Neural progenitor cell (in vitro differentiated cells): ENCODE measurements around the gene LTO1. TPM values are rescaled to one million over a fixed set of nuclear protein-coding genes. Genes with fewer than 3 reads are reported as not detected.
A peak's percentile ranks its signal among the peaks of the same experiment; 100 is the strongest.

Experiments used
- DNase-seq: peaks from one replicate; pipeline ENCODE4 v3.0.0-alpha.2; 2016; ENCODE audit warnings: low spot score
- H2AFZ ChIP-seq: fragments of 200-600 bp; sonication (generic); replicated peaks from 2 replicates; pipeline ENCODE4 v1.6.1; 2016; ENCODE audit warnings: antibody characterized with exemption
- H3F3A ChIP-seq: fragments of 200-600 bp; sonication (generic); 2 replicates; pipeline ENCODE4 v1.6.1; 2016; ENCODE audit warnings: antibody characterized with exemption, low read depth
- H3K27ac ChIP-seq: fragments of 200-600 bp; sonication (generic); 2 replicates; pipeline ENCODE4 v1.5.1; 2016; ENCODE audit warnings: mild to moderate bottlenecking
- H3K27me3 ChIP-seq: fragments of 200-600 bp; sonication (generic); 2 replicates; pipeline ENCODE4 v1.6.1; 2016; ENCODE audit warnings: mild to moderate bottlenecking, moderate library complexity
- H3K36me3 ChIP-seq: fragments of 200-600 bp; sonication (generic); 2 replicates; pipeline ENCODE4 v1.5.1; 2016
- H3K4me1 ChIP-seq: fragments of 200-600 bp; sonication (generic); 2 replicates; pipeline ENCODE4 v1.6.1; 2016; ENCODE audit warnings: mixed run types
- H3K4me2 ChIP-seq: fragments of 200-600 bp; sonication (generic); 2 replicates; pipeline ENCODE4 v1.6.1; 2016
- H3K4me3 ChIP-seq: fragments of 200-600 bp; sonication (generic); 2 replicates; pipeline ENCODE4 v1.5.1; 2016
- H3K79me2 ChIP-seq: fragments of 200-600 bp; sonication (generic); 2 replicates; pipeline ENCODE4 v1.6.1; 2016; ENCODE audit warnings: low read depth
- H3K9ac ChIP-seq: fragments of 200-600 bp; sonication (generic); 2 replicates; pipeline ENCODE4 v1.6.1; 2016
- H3K9me3 ChIP-seq: fragments of 200-600 bp; sonication (generic); 2 replicates; pipeline ENCODE4 v1.5.1; 2016; ENCODE audit warnings: low read depth
- H4K20me1 ChIP-seq: fragments of 200-600 bp; sonication (generic); 2 replicates; pipeline ENCODE4 v1.6.1; 2016; ENCODE audit warnings: low read depth
- H3K27ac Mint-ChIP-seq: 3 replicates; pipeline ENCODE4 v1.8.0; 2021; ENCODE audit warnings: mixed read lengths
- H3K27me3 Mint-ChIP-seq: 2 replicates; pipeline ENCODE4 v1.8.0; 2022; ENCODE audit warnings: low read depth, mild to moderate bottlenecking, inconsistent platforms, moderate library complexity, mixed read lengths; ENCODE audit not compliant: insufficient read depth
- H3K36me3 Mint-ChIP-seq: 3 replicates; pipeline ENCODE4 v1.8.0; 2021; ENCODE audit warnings: mixed read lengths
- H3K4me1 Mint-ChIP-seq: 3 replicates; pipeline ENCODE4 v1.8.0; 2021; ENCODE audit warnings: mixed read lengths
- H3K4me3 Mint-ChIP-seq: 3 replicates; pipeline ENCODE4 v1.8.0; 2021; ENCODE audit warnings: mild to moderate bottlenecking, moderate library complexity, mixed read lengths
- H3K9me3 Mint-ChIP-seq: 3 replicates; pipeline ENCODE4 v1.8.0; 2020; ENCODE audit warnings: mixed read lengths
- EZH2 ChIP-seq: fragments of 200-600 bp; sonication (generic); IDR thresholded peaks from 2 replicates; pipeline ENCODE4 v1.6.1; 2017; ENCODE audit warnings: antibody characterized with exemption, mild to moderate bottlenecking, moderate library complexity
- EZH2phosphoT487 ChIP-seq: fragments of 200-600 bp; sonication (generic); IDR thresholded peaks from 2 replicates; pipeline ENCODE4 v1.6.1; 2017; ENCODE audit warnings: antibody characterized with exemption
- total RNA-seq: library from RNA; depleted of rRNA; stranded (reverse); fragments of >200 nt; gene quantifications from 2 replicates; pipeline ENCODE4 v1.2.3, GENCODE V29; 2015; ENCODE audit warnings: low replicate concordance
- TF ChIP-seq, protein P1 (sequence below): fragments of 200-600 bp; sonication (generic); IDR thresholded peaks from 2 replicates; pipeline ENCODE4 v1.5.1; 2017; ENCODE audit warnings: antibody characterized with exemption, mild to moderate bottlenecking

The LTO1 gene
- total RNA-seq, 1 donor from 2014 or later = 11.9 TPM

- H3K4me1 ChIP-seq = peaks cover 14% of the 10 kb centered on the region
- H3K4me3 Mint-ChIP-seq = no peak overlapping the region
- peaks cover 1% of the 10 kb centered on the region for H3K36me3 Mint-ChIP-seq
- peaks cover 11% of the 10 kb centered on the region for H3K9me3 Mint-ChIP-seq
- no peaks in the 10 kb centered on the region for H3F3A ChIP-seq
- H3K4me1 Mint-ChIP-seq = peaks cover 30% of the 10 kb centered on the region
- peaks cover 9% of the 10 kb centered on the region for H3K27me3 Mint-ChIP-seq
- TF ChIP-seq EZH2 = no peak
- TF ChIP-seq, protein P1, sequence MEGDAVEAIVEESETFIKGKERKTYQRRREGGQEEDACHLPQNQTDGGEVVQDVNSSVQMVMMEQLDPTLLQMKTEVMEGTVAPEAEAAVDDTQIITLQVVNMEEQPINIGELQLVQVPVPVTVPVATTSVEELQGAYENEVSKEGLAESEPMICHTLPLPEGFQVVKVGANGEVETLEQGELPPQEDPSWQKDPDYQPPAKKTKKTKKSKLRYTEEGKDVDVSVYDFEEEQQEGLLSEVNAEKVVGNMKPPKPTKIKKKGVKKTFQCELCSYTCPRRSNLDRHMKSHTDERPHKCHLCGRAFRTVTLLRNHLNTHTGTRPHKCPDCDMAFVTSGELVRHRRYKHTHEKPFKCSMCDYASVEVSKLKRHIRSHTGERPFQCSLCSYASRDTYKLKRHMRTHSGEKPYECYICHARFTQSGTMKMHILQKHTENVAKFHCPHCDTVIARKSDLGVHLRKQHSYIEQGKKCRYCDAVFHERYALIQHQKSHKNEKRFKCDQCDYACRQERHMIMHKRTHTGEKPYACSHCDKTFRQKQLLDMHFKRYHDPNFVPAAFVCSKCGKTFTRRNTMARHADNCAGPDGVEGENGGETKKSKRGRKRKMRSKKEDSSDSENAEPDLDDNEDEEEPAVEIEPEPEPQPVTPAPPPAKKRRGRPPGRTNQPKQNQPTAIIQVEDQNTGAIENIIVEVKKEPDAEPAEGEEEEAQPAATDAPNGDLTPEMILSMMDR = no peak
- no peak for TF ChIP-seq EZH2phosphoT487
- no peaks in the 10 kb centered on the region for H4K20me1 ChIP-seq
- H3K27ac Mint-ChIP-seq = no peak overlapping the region
- no peak overlapping the region for H3K4me2 ChIP-seq
- no peak overlapping the region for H2AFZ ChIP-seq
- no peaks in the 10 kb centered on the region for H3K36me3 ChIP-seq
- H3K4me3 ChIP-seq = no peak overlapping the region
- DNase-seq = no peak
- H3K79me2 ChIP-seq = no peaks in the 10 kb centered on the region
- H3K27me3 ChIP-seq = peaks cover 25% of the 10 kb centered on the region
- no peaks in the 10 kb centered on the region for H3K9me3 ChIP-seq
- no peak overlapping the region for H3K9ac ChIP-seq
- H3K27ac ChIP-seq = no peak overlapping the region
Observed at GRCh38 chr11:69632900-69633299, 42.3 kb downstream of the LTO1 start.

DNA sequence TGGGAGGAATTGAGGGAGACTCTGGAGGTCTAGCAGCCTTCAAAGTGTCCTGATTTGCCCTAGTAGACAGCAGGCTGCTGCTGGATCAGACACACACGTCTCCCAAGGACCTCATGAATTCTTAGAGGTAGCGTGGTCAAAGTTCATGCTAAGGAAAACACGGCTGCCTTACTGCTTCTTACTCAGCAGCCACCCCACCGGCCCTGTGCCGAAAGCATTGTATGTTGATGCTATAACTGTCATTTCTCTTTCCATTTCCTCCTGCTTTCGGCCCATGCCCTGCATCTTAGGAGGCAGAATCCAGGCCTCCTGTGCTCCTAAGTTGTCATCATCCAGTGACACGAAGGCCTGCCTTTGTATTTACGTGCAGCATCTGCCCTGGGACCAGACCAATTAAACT lies 44.7 kb downstream of the LTO1 start:
- Mint-ChIP-seq H3K9me3 (peaks cover 16% of the 10 kb centered on the region), H3K4me3 (no peak overlapping the region), H3K27ac (no peak overlapping the region), H3K4me1 (peaks cover 18% of the 10 kb centered on the region), H3K36me3 (peaks cover 1% of the 10 kb centered on the region), H3K27me3 (peaks cover 7% of the 10 kb centered on the region)
- Histone ChIP-seq H3K9ac (no peak overlapping the region), H3K9me3 (no peaks in the 10 kb centered on the region), H2AFZ (no peak overlapping the region), H3F3A (no peaks in the 10 kb centered on the region), H4K20me1 (no peaks in the 10 kb centered on the region), H3K4me2 (no peak overlapping the region), H3K36me3 (no peaks in the 10 kb centered on the region), H3K4me3 (no peak overlapping the region), H3K27me3 (peaks cover 4% of the 10 kb centered on the region), H3K27ac (no peak overlapping the region), H3K79me2 (no peaks in the 10 kb centered on the region), H3K4me1 (no peaks in the 10 kb centered on the region)
- TF ChIP-seq EZH2phosphoT487 = no peak
- TF ChIP-seq, protein P1 = no peak
- no peak for TF ChIP-seq EZH2
- DNase-seq = no peak

DNA sequence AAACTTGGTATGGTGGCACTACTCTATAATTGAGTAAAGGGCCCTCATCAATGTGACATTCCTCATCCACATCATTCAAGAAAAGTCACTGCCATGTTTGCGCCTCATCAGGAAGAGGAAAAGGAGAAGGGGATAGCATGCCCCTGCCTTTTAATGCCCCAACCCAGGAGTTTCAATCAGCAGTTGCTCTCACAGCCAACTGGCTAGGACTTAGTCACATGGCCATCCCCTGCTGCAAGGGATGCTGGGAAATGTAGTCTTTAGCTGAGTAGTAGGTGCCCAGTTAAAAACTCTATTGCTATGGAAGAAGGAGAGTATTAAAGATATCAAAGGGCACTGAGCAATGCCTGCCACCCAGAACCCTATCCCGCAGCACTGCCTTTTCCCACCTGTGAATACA lies 45.1 kb downstream of the LTO1 start:
- Histone ChIP-seq H3K27me3 (no peaks in the 10 kb centered on the region), H2AFZ (no peak overlapping the region), H3K9me3 (no peaks in the 10 kb centered on the region), H3K9ac (no peak overlapping the region), H3K79me2 (no peaks in the 10 kb centered on the region), H3F3A (no peaks in the 10 kb centered on the region), H4K20me1 (no peaks in the 10 kb centered on the region), H3K4me3 (no peak overlapping the region), H3K4me1 (no peaks in the 10 kb centered on the region), H3K4me2 (no peak overlapping the region), H3K36me3 (no peaks in the 10 kb centered on the region), H3K27ac (no peak overlapping the region)
- DNase-seq = no peak
- H3K4me1 Mint-ChIP-seq = peaks cover 14% of the 10 kb centered on the region
- peak overlapping the region; percentile 57 for H3K27ac Mint-ChIP-seq
- H3K4me3 Mint-ChIP-seq = no peak overlapping the region
- H3K36me3 Mint-ChIP-seq = peaks cover 1% of the 10 kb centered on the region
- TF ChIP-seq EZH2 (no peak), EZH2phosphoT487 (no peak)
- TF ChIP-seq, protein P1 = no peak
- H3K9me3 Mint-ChIP-seq = peaks cover 16% of the 10 kb centered on the region
- peaks cover 9% of the 10 kb centered on the region for H3K27me3 Mint-ChIP-seq
